HepG2 (cell line): Measurements from ENCODE around the gene GPC6. TPM values are rescaled to one million over a fixed set of nuclear protein-coding genes. Genes with fewer than 3 reads are reported as not detected.

ENCODE experiments used
- ARNTL ChIP-seq: sonication (generic); formaldehyde crosslinking; IDR thresholded peaks from 2 replicates; pipeline ENCODE4 v1.4.0; 2020; ENCODE audit warnings: mild to moderate bottlenecking, missing genetic modification reagents
- CHD2 ChIP-seq: IDR thresholded peaks from 2 replicates; pipeline ENCODE4 v1.6.1; 2011; ENCODE audit warnings: low read depth, low read length, improper control_type of control experiment
- ESRRA ChIP-seq: sonication (generic); formaldehyde crosslinking; IDR thresholded peaks from 2 replicates; pipeline ENCODE4 v1.5.1; 2020; ENCODE audit warnings: mild to moderate bottlenecking, low read depth, missing genetic modification reagents
- HNRNPL ChIP-seq: fragments of 200-400 bp; formaldehyde crosslinking; IDR thresholded peaks from 2 replicates; pipeline ENCODE4 v1.6.1; 2017; ENCODE audit warnings: mild to moderate bottlenecking, low read depth, low read length
- MBD4 ChIP-seq: IDR thresholded peaks from 2 replicates; pipeline ENCODE4 v1.6.1; 2012; ENCODE audit warnings: low read length, inconsistent platforms, borderline replicate concordance
- MBNL3 ChIP-seq: fragments of 250-450 bp; sonication (Bioruptor Pico); conservative IDR thresholded peaks from 2 replicates; pipeline ENCODE4 v1.8.0; 2022; ENCODE audit warnings: mild to moderate bottlenecking, inconsistent platforms
- MEF2D ChIP-seq: sonication (generic); formaldehyde crosslinking; IDR thresholded peaks from 2 replicates; pipeline ENCODE4 v1.5.1; 2020; ENCODE audit warnings: mild to moderate bottlenecking, missing genetic modification reagents
- POGZ ChIP-seq: sonication (generic); formaldehyde crosslinking; IDR thresholded peaks from 2 replicates; pipeline ENCODE4 v1.4.0; 2020; ENCODE audit warnings: mild to moderate bottlenecking, missing genetic modification reagents
- RBM22 ChIP-seq: fragments of 200-400 bp; formaldehyde crosslinking; optimal IDR thresholded peaks from 2 replicates; pipeline ENCODE3; 2017; ENCODE audit warnings: mild to moderate bottlenecking, low read length, moderate library complexity
- REL ChIP-seq: sonication (generic); formaldehyde crosslinking; conservative IDR thresholded peaks from 2 replicates; pipeline ENCODE4 v1.8.0; 2022; ENCODE audit warnings: mild to moderate bottlenecking, missing genetic modification reagents, moderate library complexity
- SIX1 ChIP-seq: sonication (generic); formaldehyde crosslinking; IDR thresholded peaks from 2 replicates; pipeline ENCODE4 v1.4.0; 2020; ENCODE audit warnings: missing genetic modification reagents, borderline replicate concordance
- STAG1 ChIP-seq: sonication (generic); formaldehyde crosslinking; IDR thresholded peaks from 2 replicates; pipeline ENCODE4 v1.4.0; 2020; ENCODE audit warnings: missing genetic modification reagents
- TCF7 ChIP-seq: sonication (generic); IDR thresholded peaks from 2 replicates; pipeline ENCODE4 v1.6.1; 2016; ENCODE audit warnings: antibody characterized with exemption, low read depth
- TRIM22 ChIP-seq: fragments of 450-650 bp; IDR thresholded peaks from 2 replicates; pipeline ENCODE4 v1.6.1; 2017
- ZBTB1 ChIP-seq: sonication (generic); formaldehyde crosslinking; IDR thresholded peaks from 2 replicates; pipeline ENCODE4 v1.4.0; 2020; ENCODE audit warnings: missing genetic modification reagents, borderline replicate concordance
- ZBTB44 ChIP-seq: sonication (generic); formaldehyde crosslinking; IDR thresholded peaks from 2 replicates; pipeline ENCODE4 v1.4.0; 2020; ENCODE audit warnings: missing genetic modification reagents
- ZKSCAN1 ChIP-seq: fragments of 150-350 bp; IDR thresholded peaks from 2 replicates; pipeline ENCODE4 v1.6.1; 2014; ENCODE audit warnings: low read length
- ZNF18 ChIP-seq: sonication (generic); formaldehyde crosslinking; IDR thresholded peaks from 2 replicates; pipeline ENCODE4 v1.8.0; 2022; ENCODE audit warnings: mild to moderate bottlenecking, missing genetic modification reagents; ENCODE audit not compliant: insufficient replicate concordance
- ZNF589 ChIP-seq: sonication (generic); formaldehyde crosslinking; conservative IDR thresholded peaks from 2 replicates; pipeline ENCODE4 v1.8.0; 2022; ENCODE audit warnings: mild to moderate bottlenecking, moderate library complexity, missing genetic modification reagents
- ZNF761 ChIP-seq: sonication (generic); formaldehyde crosslinking; conservative IDR thresholded peaks from 2 replicates; pipeline ENCODE4 v1.4.0; 2020; ENCODE audit warnings: mild to moderate bottlenecking, missing genetic modification reagents
- polyA plus RNA-seq, 8 experiments: library from polyadenylated mRNA; depleted of rRNA in 3 of 8; stranded (reverse) in 7 of 8; unstranded in 1 of 8; fragments of >200 nt; fragmentation: Illumina TruSeq in 4 of 8; extraction: Trizol in 4 of 8; gene quantifications; 2 replicates each; pipeline versions ENCODE4 v1.2.1 to v1.2.3, GENCODE V29; 2011 to 2016; ENCODE audit warnings: low read depth in 4 of 8, missing spikeins in 1 of 8, mixed read lengths in 1 of 8; ENCODE audit not compliant: insufficient read depth in 1 of 8
- total RNA-seq, 5 experiments: library from RNA; depleted of rRNA; stranded (reverse); fragments of >200 nt; fragmentation: Illumina TruSeq; extraction: Trizol; gene quantifications; 2 replicates each; pipeline ENCODE4 v1.2.3, GENCODE V29; 2016; ENCODE audit warnings: low read depth in 1 of 5
- TF ChIP-seq, protein P1 (sequence below): IDR thresholded peaks from 2 replicates; pipeline ENCODE4 v1.6.1; 2012; ENCODE audit warnings: low read depth, low read length, improper control_type of control experiment
- TF ChIP-seq, protein P2 (sequence below): sonication (generic); formaldehyde crosslinking; IDR thresholded peaks from 2 replicates; pipeline ENCODE4 v1.4.0; 2020; ENCODE audit warnings: missing genetic modification reagents, borderline replicate concordance

GPC6 gene
- total and polyA plus RNA-seq, 2 of the 13 experiments (the other 11 are each of a cell fraction or from before 2014, with no cell fraction given): 24.5 to 33.9 TPM

GRCh38 chr13:93788456-93788855 is 561.8 kb downstream of the GPC6 start (continued):
- TF ChIP-seq ZBTB44: no peak
- no peak for TF ChIP-seq ZNF18 (CRISPR knock-in tag)
- no peak for TF ChIP-seq RBM22
- no peak for TF ChIP-seq ZNF761 (CRISPR knock-in tag)
- no peak for TF ChIP-seq MEF2D (CRISPR knock-in tag)
- TF ChIP-seq MBNL3 (CRISPR knock-in tag): no peak
- no peak for TF ChIP-seq TRIM22
- TF ChIP-seq STAG1 (CRISPR knock-in tag): no peak
- TF ChIP-seq MBD4: no peak
- peak; percentile 63 for TF ChIP-seq TCF7
- TF ChIP-seq HNRNPL: no peak
- TF ChIP-seq SIX1 (CRISPR knock-in tag): no peak
- TF ChIP-seq POGZ (CRISPR knock-in tag): peak; percentile 25; the same call in 1 of the 2 replicates
- no peak for TF ChIP-seq REL (CRISPR knock-in tag)
- TF ChIP-seq, protein P1, sequence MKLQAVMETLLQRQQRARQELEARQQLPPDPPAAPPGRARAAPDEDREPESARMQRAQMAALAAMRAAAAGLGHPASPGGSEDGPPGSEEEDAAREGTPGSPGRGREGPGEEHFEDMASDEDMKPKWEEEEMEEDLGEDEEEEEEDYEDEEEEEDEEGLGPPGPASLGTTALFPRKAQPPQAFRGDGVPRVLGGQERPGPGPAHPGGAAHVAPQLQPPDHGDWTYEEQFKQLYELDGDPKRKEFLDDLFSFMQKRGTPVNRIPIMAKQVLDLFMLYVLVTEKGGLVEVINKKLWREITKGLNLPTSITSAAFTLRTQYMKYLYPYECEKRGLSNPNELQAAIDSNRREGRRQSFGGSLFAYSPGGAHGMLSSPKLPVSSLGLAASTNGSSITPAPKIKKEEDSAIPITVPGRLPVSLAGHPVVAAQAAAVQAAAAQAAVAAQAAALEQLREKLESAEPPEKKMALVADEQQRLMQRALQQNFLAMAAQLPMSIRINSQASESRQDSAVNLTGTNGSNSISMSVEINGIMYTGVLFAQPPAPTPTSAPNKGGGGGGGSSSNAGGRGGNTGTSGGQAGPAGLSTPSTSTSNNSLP: peak; percentile 43; the same call in 1 of the 2 replicates
- TF ChIP-seq, protein P2, sequence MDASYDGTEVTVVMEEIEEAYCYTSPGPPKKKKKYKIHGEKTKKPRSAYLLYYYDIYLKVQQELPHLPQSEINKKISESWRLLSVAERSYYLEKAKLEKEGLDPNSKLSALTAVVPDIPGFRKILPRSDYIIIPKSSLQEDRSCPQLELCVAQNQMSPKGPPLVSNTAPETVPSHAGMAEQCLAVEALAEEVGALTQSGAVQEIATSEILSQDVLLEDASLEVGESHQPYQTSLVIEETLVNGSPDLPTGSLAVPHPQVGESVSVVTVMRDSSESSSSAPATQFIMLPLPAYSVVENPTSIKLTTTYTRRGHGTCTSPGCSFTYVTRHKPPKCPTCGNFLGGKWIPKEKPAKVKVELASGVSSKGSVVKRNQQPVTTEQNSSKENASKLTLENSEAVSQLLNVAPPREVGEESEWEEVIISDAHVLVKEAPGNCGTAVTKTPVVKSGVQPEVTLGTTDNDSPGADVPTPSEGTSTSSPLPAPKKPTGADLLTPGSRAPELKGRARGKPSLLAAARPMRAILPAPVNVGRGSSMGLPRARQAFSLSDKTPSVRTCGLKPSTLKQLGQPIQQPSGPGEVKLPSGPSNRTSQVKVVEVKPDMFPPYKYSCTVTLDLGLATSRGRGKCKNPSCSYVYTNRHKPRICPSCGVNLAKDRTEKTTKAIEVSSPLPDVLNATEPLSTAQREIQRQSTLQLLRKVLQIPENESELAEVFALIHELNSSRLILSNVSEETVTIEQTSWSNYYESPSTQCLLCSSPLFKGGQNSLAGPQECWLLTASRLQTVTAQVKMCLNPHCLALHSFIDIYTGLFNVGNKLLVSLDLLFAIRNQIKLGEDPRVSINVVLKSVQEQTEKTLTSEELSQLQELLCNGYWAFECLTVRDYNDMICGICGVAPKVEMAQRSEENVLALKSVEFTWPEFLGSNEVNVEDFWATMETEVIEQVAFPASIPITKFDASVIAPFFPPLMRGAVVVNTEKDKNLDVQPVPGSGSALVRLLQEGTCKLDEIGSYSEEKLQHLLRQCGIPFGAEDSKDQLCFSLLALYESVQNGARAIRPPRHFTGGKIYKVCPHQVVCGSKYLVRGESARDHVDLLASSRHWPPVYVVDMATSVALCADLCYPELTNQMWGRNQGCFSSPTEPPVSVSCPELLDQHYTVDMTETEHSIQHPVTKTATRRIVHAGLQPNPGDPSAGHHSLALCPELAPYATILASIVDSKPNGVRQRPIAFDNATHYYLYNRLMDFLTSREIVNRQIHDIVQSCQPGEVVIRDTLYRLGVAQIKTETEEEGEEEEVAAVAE: no peak
- TF ChIP-seq ZNF589 (CRISPR knock-in tag): no peak
- TF ChIP-seq ESRRA: no peak
- no peak for TF ChIP-seq ZKSCAN1
- TF ChIP-seq CHD2: no peak
- TF ChIP-seq ARNTL: no peak
- TF ChIP-seq ZBTB1 (CRISPR knock-in tag): no peak
